ENCODE measurements around the gene ZNF569.

The ZNF569 gene

GRCh38 chr19:37505958-37506386 lies 38.7 kb upstream of the ZNF569 start:
- Histone ChIP-seq H3K4me3 (ENCODE audit: low read length) (peak overlapping the region; percentile 68), H3K9me3 (ENCODE audit: control insufficient read depth, insufficient read depth, low read length) (peaks cover 32% of the 10 kb centered on the region), H4K20me1 (ENCODE audit: control insufficient read depth, insufficient read depth, low read depth, low read length) (no peaks in the 10 kb centered on the region), H3F3A (ENCODE audit: control insufficient read depth, insufficient read depth) (no peaks in the 10 kb centered on the region), H3K4me2 (ENCODE audit: low read length) (peak overlapping the region; percentile 58), H3K9me2 (replicated peaks; ENCODE audit: control insufficient read depth, low read length) (no peaks in the 10 kb centered on the region), H3K36me3 (ENCODE audit: control insufficient read depth, low read length) (no peaks in the 10 kb centered on the region), H3K27ac (ENCODE audit: low read depth, low read length) (no peak overlapping the region), H3K4me1 (ENCODE audit: control insufficient read depth, low read length) (peaks cover 8% of the 10 kb centered on the region), H3K79me2 (ENCODE audit: control insufficient read depth, low read length) (no peaks in the 10 kb centered on the region), H3K27me3 (ENCODE audit: control insufficient read depth, low read length) (0 out of 2 replicates have a peak, but pooled peaks cover 2% of the 10 kb centered on the region)
- no peak for TF ChIP-seq EZH2phosphoT487 (IDR thresholded peaks at IDR 0.05; ENCODE audit: borderline replicate concordance, low read length)
- no peak for TF ChIP-seq CTCF (IDR thresholded peaks at IDR 0.05; ENCODE audit: low read depth, low read length, poor library complexity, severe bottlenecking)

GRCh38 chr19:37492213-37492612 lies 25.0 kb upstream of the ZNF569 start:
- no peak for TF ChIP-seq EZH2phosphoT487 (IDR thresholded peaks at IDR 0.05; ENCODE audit: borderline replicate concordance, low read length)
- TF ChIP-seq CTCF (IDR thresholded peaks at IDR 0.05; ENCODE audit: low read depth, low read length, poor library complexity, severe bottlenecking): no peak
- Histone ChIP-seq H4K20me1 (ENCODE audit: control insufficient read depth, insufficient read depth, low read depth, low read length) (no peaks in the 10 kb centered on the region), H3F3A (ENCODE audit: control insufficient read depth, insufficient read depth) (no peaks in the 10 kb centered on the region), H3K79me2 (ENCODE audit: control insufficient read depth, low read length) (no peaks in the 10 kb centered on the region), H3K4me3 (ENCODE audit: low read length) (no peak overlapping the region), H3K4me2 (ENCODE audit: low read length) (no peak overlapping the region), H3K36me3 (ENCODE audit: control insufficient read depth, low read length) (no peaks in the 10 kb centered on the region), H3K9me2 (replicated peaks; ENCODE audit: control insufficient read depth, low read length) (no peaks in the 10 kb centered on the region), H3K4me1 (ENCODE audit: control insufficient read depth, low read length) (no peaks in the 10 kb centered on the region), H3K9me3 (ENCODE audit: control insufficient read depth, insufficient read depth, low read length) (peaks cover 7% of the 10 kb centered on the region; the same call in 1 of the 2 replicates), H3K27ac (ENCODE audit: low read depth, low read length) (no peak overlapping the region), H3K27me3 (ENCODE audit: control insufficient read depth, low read length) (no peaks in the 10 kb centered on the region)

GRCh38 chr19:37484406-37485168 lies 17.3 kb upstream of the ZNF569 start:
- Histone ChIP-seq H3K4me2 (ENCODE audit: low read length) (no peak overlapping the region), H3K4me1 (ENCODE audit: control insufficient read depth, low read length) (no peaks in the 10 kb centered on the region), H3K9me3 (ENCODE audit: control insufficient read depth, insufficient read depth, low read length) (peaks cover 32% of the 10 kb centered on the region), H4K20me1 (ENCODE audit: control insufficient read depth, insufficient read depth, low read depth, low read length) (no peaks in the 10 kb centered on the region), H3K79me2 (ENCODE audit: control insufficient read depth, low read length) (no peaks in the 10 kb centered on the region), H3K4me3 (ENCODE audit: low read length) (no peak overlapping the region), H3K36me3 (ENCODE audit: control insufficient read depth, low read length) (no peaks in the 10 kb centered on the region), H3K27me3 (ENCODE audit: control insufficient read depth, low read length) (no peaks in the 10 kb centered on the region), H3K9me2 (replicated peaks; ENCODE audit: control insufficient read depth, low read length) (no peaks in the 10 kb centered on the region), H3F3A (ENCODE audit: control insufficient read depth, insufficient read depth) (no peaks in the 10 kb centered on the region), H3K27ac (ENCODE audit: low read depth, low read length) (no peak overlapping the region)
- TF ChIP-seq CTCF (IDR thresholded peaks at IDR 0.05; ENCODE audit: low read depth, low read length, poor library complexity, severe bottlenecking): no peak
- no peak for TF ChIP-seq EZH2phosphoT487 (IDR thresholded peaks at IDR 0.05; ENCODE audit: borderline replicate concordance, low read length)
